ENCODE data around the gene KCTD10.

Gene KCTD10

GRCh38 chr12:109494348-109494881 is 17.3 kb upstream of the KCTD10 start:
- Histone ChIP-seq H3K9me2 (replicated peaks; ENCODE audit: low read depth, low read length) (no peaks in the 10 kb centered on the region), H3F3A (ENCODE audit: low read depth) (no peaks in the 10 kb centered on the region), H4K20me1 (ENCODE audit: insufficient read depth, low read length, poor library complexity, severe bottlenecking) (no peaks in the 10 kb centered on the region), H2AFZ (ENCODE audit: low read length) (no peak overlapping the region), H3K27me3 (ENCODE audit: insufficient read depth, low read length, poor library complexity, severe bottlenecking) (no peaks in the 10 kb centered on the region), H3K36me3 (ENCODE audit: insufficient read depth, low read length) (peaks cover 9% of the 10 kb centered on the region; the same call in 1 of the 2 replicates), H3K9me3 (ENCODE audit: insufficient read depth, low read depth, low read length) (no peaks in the 10 kb centered on the region), H3K79me2 (ENCODE audit: insufficient read depth, low read length) (no peaks in the 10 kb centered on the region), H3K4me1 (ENCODE audit: insufficient read depth, low read length, poor library complexity, severe bottlenecking) (no peaks in the 10 kb centered on the region), H3K4me3 (ENCODE audit: low read length, poor library complexity, severe bottlenecking) (no peak overlapping the region), H3K4me2 (ENCODE audit: low read depth, low read length, poor library complexity, severe bottlenecking) (no peak overlapping the region), H3K9ac (ENCODE audit: low read depth, low read length, poor library complexity, severe bottlenecking) (no peak overlapping the region)
- TF ChIP-seq, protein P1, sequence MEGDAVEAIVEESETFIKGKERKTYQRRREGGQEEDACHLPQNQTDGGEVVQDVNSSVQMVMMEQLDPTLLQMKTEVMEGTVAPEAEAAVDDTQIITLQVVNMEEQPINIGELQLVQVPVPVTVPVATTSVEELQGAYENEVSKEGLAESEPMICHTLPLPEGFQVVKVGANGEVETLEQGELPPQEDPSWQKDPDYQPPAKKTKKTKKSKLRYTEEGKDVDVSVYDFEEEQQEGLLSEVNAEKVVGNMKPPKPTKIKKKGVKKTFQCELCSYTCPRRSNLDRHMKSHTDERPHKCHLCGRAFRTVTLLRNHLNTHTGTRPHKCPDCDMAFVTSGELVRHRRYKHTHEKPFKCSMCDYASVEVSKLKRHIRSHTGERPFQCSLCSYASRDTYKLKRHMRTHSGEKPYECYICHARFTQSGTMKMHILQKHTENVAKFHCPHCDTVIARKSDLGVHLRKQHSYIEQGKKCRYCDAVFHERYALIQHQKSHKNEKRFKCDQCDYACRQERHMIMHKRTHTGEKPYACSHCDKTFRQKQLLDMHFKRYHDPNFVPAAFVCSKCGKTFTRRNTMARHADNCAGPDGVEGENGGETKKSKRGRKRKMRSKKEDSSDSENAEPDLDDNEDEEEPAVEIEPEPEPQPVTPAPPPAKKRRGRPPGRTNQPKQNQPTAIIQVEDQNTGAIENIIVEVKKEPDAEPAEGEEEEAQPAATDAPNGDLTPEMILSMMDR (conservative IDR thresholded peaks at IDR 0.05; ENCODE audit: low read length), result no peak
- no peak for TF ChIP-seq EZH2phosphoT487 (IDR thresholded peaks at IDR 0.05; ENCODE audit: borderline replicate concordance)

- Histone ChIP-seq H3K36me3 (ENCODE audit: insufficient read depth, low read length) (peaks cover 13% of the 10 kb centered on the region; the same call in 1 of the 2 replicates), H3K4me2 (ENCODE audit: low read depth, low read length, poor library complexity, severe bottlenecking) (no peak overlapping the region), H3K27me3 (ENCODE audit: insufficient read depth, low read length, poor library complexity, severe bottlenecking) (no peaks in the 10 kb centered on the region), H4K20me1 (ENCODE audit: insufficient read depth, low read length, poor library complexity, severe bottlenecking) (no peaks in the 10 kb centered on the region), H3K4me3 (ENCODE audit: low read length, poor library complexity, severe bottlenecking) (no peak overlapping the region), H3K9me3 (ENCODE audit: insufficient read depth, low read depth, low read length) (no peaks in the 10 kb centered on the region), H3K79me2 (ENCODE audit: insufficient read depth, low read length) (no peaks in the 10 kb centered on the region), H3K4me1 (ENCODE audit: insufficient read depth, low read length, poor library complexity, severe bottlenecking) (no peaks in the 10 kb centered on the region), H3K9me2 (replicated peaks; ENCODE audit: low read depth, low read length) (no peaks in the 10 kb centered on the region), H3F3A (ENCODE audit: low read depth) (no peaks in the 10 kb centered on the region), H2AFZ (ENCODE audit: low read length) (no peak overlapping the region), H3K9ac (ENCODE audit: low read depth, low read length, poor library complexity, severe bottlenecking) (no peak overlapping the region)
- TF ChIP-seq, protein P1 (conservative IDR thresholded peaks at IDR 0.05; ENCODE audit: low read length), result no peak
- no peak for TF ChIP-seq EZH2phosphoT487 (IDR thresholded peaks at IDR 0.05; ENCODE audit: borderline replicate concordance)
These were observed 16.8 kb upstream of the KCTD10 start for GRCh38 chr12:109493938-109494337.

DNA sequence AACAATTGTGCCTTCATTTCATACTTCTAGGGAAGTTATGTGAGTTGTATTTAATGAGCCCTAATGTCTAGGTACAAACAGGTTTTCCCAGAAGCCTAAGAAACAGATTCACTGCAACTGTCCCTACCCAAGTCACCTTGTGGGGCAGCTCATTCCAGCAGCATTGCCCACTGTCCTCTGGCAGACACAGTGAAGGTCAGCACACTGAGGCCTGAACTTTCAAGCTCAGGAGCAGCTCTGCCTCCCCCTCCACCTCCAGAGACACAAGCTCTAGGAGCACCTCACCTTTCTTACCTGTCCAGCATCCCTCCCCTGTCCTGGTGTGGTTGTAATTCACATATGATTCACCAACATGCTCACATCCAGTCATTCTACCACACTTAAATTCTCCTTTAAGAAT is 16.0 kb upstream of the KCTD10 start:
- H3K4me2 ChIP-seq (ENCODE audit: low read depth, low read length, poor library complexity, severe bottlenecking), result no peak overlapping the region
- no peak overlapping the region for H3K4me3 ChIP-seq (ENCODE audit: low read length, poor library complexity, severe bottlenecking)
- H2AFZ ChIP-seq (ENCODE audit: low read length), result no peak overlapping the region
- no peaks in the 10 kb centered on the region for H3K79me2 ChIP-seq (ENCODE audit: insufficient read depth, low read length)
- H3K4me1 ChIP-seq (ENCODE audit: insufficient read depth, low read length, poor library complexity, severe bottlenecking), result no peaks in the 10 kb centered on the region
- H3K27me3 ChIP-seq (ENCODE audit: insufficient read depth, low read length, poor library complexity, severe bottlenecking), result no peaks in the 10 kb centered on the region
- no peaks in the 10 kb centered on the region for H3K9me2 ChIP-seq (replicated peaks; ENCODE audit: low read depth, low read length)
- no peak overlapping the region for H3K9ac ChIP-seq (ENCODE audit: low read depth, low read length, poor library complexity, severe bottlenecking)
- H3K36me3 ChIP-seq (ENCODE audit: insufficient read depth, low read length), result peaks cover 21% of the 10 kb centered on the region; the same call in 1 of the 2 replicates
- TF ChIP-seq EZH2phosphoT487 (IDR thresholded peaks at IDR 0.05; ENCODE audit: borderline replicate concordance), result no peak
- TF ChIP-seq, protein P1 (conservative IDR thresholded peaks at IDR 0.05; ENCODE audit: low read length), result no peak
- H4K20me1 ChIP-seq (ENCODE audit: insufficient read depth, low read length, poor library complexity, severe bottlenecking), result no peaks in the 10 kb centered on the region
- no peaks in the 10 kb centered on the region for H3F3A ChIP-seq (ENCODE audit: low read depth)
- H3K9me3 ChIP-seq (ENCODE audit: insufficient read depth, low read depth, low read length), result no peaks in the 10 kb centered on the region
